HG03280 (cell line): ENCODE results near the gene MTPN.

Source experiments
- ATAC-seq: cut with Tn5 transposase; IDR thresholded peaks from one replicate; pipeline ENCODE4 v1.9.1; 2021; ENCODE audit warnings: mild to moderate bottlenecking, moderate library complexity; ENCODE audit not compliant: unreplicated experiment

Gene MTPN

DNA sequence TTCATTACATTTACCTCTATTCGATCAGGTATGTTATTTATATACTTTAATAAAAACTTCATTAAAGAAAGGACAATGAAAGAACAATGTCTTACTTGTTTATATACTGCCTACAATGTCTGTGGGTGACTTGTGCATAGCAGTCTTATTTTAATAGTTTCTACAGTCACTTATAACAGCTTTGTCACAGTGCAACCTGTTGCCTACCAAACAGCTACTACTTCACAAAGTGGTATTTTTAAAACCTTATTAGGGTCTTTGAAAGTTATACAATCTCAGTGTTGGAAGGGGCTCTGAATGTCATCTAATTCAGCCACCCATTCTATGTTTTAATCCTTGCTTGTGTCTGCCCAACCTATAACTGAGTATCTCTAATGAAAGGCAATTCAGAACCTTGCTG, 19.0 kb downstream of the MTPN start:
- no peak for ATAC-seq

DNA sequence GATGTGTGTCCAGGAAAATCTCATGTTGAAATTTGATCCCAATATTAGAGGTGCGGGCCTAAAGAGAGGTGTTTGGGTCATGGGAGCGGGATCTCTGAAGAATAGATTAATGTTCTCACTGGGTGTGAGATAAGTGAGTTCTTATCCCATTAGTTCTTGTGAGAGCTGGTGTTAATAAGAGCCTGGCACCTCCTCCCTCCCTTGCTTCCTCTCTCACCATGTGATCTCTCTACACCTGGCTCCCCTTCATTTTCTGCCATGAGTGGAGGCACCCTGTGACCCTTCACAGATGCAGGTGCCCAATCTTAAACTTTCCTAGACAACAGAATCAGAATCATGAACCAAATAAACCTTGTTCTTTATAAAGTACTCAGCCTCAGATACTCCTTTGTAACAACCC, 19.5 kb downstream of the MTPN start:
- no peak for ATAC-seq

DNA sequence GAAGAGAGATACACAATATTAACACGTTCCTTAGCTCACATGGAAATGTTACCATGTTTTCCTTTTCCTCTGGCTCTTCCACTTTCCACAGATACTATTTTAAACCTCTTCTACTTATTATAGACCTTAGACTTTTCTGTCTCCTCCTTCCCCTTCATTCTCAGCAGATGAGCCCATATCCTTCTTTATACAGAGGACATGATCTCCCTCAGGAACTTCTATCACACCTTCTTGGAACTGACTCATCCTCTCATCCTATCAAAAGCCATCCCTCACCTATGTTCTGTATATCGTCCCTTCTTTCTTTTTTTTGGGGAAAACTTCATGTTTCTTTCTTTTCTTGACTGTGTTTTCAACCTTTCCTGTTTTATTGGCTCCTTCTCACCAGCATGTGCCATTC, 20.8 kb downstream of the MTPN start:
- no peak for ATAC-seq

DNA sequence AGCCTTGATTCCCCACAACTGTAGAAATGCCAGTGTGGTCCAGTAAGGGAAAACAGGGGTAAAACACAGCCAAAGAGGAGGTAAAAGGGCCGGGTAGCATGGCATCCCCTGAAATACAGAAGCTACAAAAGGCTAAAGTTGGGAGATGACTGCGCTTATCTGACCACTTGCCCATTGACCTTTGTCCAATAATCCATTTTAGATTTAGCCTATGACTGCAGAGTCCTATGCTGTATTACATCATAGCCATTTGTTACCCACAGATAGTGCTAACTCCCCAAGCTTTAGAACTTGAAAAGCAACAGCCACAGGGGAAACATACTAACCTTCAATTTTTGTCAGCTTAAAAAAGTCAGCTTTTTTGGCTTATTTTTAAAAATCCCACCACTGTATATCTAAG, 26.2 kb downstream of the MTPN start:
- ATAC-seq = no peak

DNA sequence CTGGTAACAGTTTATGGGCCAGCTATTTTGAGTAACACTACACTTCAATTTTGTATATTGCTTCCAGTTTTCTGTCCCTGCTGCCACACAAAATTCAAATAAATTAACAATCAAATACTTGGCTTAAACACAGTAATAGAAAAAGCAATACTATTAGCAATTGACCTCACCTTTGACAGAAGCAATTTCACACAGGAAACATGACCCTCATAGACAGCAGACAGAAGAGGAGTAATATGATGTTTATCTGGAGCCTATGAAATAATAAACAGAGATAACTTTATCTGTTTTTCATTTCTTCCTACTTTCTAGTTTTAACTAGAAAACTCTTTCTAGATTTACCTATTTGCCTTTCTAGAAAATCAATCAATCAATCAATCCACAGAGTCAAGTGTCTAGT, 26.7 kb downstream of the MTPN start:
- no peak for ATAC-seq

DNA sequence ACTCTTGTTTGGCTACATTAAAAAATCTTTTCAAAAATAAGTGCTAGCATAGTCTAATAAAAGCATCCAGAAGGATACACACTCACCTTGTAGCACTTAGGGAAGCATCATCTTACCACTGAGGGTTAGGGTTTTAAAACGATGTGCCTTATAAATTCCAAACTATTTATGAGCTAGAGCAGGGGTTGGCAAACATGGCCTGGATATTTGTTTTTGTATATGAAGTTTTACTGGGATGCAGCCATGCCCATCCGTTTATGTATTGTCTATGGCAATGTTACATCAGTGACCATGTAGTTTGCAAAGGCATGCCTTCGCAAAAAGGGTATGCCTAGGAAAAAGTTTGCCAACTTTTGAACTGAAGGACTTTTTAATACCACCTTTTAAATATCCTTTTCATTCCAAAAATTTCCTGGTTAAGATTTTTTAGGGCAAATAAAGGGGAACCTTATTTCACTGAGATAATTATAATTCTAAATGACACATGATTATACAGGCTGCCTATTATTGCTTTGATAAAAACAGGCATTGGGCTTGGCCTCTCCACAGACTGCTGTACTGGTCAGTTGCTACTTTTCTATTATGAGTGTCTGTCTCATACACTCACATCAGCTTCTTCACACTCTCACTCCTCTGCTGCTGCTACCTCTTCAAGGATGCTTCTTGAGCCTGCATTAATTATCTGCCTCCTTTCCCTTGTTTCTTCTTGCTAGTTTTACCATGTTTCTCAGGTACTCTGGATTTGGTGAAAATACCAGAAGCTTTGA, 30.7 kb downstream of the MTPN start:
- no peak for ATAC-seq

DNA sequence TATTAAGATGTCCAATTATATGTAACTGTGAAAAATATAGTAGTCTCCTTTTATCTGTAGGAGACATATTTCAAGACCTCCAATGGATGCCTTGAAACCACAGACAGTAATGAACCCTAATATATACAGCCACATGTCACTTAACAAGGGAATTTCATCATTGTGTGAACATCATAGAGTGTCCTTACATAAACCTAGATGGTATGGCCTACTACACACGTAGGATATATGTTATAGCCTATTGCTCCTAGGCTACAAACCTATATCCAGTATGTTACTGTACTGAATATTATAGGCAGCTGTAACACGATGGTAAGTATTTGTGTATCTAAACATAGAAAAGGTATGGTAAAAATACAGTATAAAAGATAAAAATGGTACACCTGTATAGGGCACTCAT, 32.4 kb downstream of the MTPN start:
- ATAC-seq = no peak

DNA sequence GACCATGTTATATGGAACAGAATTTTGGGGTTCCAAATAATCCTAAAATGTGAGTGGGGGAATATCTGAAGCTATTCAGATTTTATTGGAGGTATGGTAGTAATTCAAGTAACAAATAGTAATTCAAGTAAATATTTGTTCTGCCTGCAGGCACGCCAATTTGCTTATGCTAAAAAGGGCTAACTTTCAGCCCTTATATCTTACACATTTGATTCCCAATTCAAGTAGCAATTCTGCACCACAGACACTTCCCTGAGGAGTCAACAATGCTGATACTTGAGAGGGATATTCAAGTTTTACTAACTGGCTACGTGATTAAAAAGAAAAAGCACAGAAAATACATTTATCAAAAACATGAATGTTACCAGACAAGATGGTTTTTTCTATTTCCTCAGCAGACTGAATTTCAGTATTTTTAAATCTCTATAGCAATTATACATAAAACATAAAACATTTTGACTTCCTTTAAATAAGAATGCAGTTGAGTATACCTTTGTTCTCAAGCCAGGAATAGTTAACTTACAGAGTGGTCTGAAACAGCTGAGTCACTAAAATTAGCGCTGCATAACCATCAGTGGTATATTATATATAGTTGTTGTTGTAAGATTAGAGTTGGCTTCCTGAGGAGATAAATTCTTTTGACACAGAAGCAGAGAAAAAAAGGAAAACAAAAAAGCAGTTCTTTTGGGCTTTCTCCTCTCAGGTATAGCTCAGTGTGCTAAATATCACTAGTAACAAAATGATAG, 33.9 kb downstream of the MTPN start:
- ATAC-seq = no peak

DNA sequence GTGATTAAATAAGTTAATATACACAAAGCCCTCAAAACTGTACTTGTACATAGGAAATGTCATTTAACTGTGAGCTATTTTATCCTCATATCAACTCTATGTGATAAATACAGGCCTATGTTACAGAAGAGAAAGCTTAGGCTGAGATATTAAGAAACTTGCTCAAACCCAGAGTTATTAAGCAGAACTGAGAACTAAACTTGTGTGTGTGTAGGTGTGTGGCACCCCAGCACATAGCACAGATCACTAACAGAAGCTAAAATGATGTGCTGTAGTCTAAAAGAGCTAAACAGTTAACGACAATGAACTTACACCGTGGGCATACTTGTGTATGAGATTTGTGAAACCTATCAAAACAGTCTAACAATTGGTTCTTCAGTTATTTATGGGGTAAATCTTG, 34.5 kb downstream of the MTPN start:
- peak; percentile 73 for ATAC-seq

DNA sequence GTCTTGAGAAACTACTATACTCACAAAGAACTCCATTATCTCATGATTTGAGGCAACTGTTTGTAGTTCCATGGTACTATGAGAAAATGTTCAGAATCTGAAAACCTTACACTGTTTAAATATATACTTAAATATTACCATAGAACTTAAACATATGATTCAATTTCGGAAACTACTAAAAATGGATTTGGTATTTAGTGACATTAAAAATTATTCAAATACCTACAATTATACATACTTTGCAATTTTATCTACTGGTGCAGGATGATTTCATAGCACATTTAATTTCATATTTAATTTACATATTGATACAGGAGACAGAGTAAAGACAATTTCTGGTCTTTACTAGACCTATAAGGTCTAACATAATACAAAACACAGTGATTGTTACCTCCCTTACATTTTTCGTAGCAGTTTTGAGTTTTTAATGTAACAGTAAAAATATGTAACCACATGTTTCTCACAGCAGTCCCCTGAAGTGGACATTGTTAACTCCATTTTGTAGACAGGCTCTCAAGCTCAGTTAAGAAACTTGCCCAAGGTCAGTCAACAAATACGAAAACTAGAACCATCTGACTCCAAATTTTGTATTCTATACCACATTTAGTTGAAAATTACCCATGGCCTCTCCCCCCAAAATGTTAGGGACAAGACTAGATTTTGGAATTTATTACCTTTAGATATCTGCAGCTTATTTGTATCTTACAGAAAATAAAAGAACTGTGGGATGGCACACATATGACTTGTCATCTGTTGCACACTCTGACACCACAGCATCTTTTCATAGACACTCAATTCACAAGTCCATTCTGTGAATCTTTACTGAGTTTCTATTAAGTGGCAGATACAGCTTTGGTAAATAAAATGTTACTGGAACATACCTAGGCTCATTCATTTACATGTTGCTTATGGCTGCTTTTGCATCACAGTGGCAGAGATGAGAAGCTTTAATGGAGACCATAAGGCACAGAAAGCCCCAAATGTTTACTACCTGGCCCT, 36.8 kb downstream of the MTPN start:
- no peak for ATAC-seq

DNA sequence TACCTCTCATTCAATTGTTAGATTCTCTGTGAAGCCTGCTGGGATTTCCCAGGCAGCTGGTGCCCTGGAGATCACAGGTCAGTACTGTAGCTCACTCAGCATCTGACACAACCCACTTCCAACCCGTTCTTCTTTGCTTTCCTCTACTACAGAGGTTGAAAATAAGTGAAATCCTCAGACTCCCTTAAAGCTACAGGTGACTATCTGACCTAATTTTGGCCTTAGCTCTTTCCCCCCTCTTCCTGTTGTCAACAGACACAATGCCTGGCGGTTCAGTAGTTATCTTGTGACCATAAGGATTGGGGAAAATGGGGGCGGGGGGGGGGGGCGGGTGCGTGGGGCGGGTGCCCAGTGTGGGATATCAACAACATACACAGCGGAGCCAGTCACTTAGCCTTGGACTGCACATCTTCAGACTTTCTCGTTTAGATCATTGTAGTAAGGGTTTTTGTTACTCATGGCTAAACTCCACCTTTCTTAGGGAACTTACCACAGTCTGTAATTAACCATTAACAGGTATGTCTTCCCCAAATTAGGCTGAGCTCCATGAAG, 37.8 kb downstream of the MTPN start:
- no peak for ATAC-seq

DNA sequence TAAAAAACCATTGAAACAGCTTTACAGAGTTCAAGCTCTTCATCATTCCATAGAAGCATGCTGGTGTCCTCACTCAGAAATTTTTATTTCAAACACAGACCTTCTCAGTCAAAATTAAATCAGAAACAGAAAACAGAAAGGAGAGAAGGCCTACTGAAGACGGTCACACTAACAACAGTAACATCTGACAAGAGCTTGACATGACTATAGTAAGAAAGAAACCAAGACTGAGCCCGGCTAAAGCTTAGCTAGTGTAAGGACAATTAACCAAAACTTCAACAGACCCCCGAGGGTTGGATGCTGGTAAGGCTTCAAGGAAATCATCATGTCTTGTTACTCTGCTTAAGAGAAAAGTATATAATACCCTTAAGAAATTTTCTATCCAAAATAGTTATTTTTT, 38.6 kb downstream of the MTPN start:
- peak; percentile 73 for ATAC-seq

DNA sequence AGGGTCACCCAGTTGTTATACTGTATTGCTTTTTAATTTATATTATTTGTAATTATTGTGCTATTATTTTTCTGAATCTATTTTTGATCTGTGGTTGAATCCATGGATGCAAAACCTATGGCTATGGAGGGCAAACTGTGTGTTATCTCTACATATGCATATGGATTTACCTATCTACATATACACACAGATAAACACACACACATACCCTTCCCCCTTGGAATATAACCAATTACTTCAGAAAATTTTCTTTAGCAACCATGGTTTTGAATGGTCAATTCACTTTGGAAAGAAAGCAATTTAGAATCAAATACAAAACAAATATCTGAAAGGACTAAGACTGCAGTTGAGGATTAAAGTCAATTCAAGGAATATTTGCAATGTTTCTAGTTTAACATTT, 39.1 kb downstream of the MTPN start:
- ATAC-seq = no peak

DNA sequence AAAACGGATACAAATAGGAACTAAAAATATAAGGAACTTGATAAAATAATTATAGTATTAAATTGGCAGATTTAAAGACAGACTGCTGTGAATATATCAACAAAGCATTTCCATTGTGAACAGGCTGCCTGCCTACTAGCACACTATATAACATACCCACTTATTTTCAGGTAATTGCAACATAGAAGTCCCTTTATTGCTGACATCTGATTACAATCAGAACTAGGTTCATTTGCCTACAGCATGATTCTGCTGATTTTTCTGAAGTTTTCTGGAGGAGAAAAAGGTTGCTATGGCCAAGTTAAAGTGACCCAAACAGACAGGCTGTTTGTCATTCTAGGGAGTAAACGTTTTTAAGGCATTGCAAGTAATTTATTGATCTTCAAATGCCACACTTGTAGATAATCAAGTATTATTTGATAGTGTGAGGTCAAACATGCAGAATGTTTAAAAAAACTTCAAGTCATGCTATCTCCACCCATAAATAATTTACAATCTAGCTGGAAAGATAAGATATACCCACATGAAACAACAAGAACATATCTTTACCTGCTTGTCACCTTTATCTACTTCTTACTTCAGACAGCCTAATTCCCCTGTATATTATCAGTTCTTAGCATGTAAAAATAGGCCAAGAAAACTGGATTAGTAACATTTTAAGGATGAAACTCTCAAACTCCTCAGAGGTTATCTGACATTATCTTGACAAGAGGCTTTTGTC, 40.5 kb downstream of the MTPN start:
- no peak for ATAC-seq

DNA sequence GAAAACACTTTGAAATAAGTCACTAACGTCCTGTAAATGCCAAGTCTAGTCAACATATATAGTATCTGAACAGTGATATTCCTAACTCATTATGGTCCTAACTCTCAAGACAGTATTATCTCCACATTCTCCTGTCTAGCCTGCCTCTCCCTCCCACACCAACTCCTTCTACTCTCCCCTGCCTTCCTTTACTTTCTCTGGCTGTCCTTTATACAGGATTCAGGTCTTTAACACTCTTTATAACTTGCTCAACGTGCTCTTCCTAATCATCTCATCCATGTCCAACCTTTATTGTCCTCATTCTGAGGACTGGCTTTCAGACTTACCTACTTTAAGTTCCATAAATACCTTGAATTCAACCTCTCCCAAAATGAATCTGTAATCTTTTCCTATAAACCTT, 42.5 kb downstream of the MTPN start:
- no peak for ATAC-seq

DNA sequence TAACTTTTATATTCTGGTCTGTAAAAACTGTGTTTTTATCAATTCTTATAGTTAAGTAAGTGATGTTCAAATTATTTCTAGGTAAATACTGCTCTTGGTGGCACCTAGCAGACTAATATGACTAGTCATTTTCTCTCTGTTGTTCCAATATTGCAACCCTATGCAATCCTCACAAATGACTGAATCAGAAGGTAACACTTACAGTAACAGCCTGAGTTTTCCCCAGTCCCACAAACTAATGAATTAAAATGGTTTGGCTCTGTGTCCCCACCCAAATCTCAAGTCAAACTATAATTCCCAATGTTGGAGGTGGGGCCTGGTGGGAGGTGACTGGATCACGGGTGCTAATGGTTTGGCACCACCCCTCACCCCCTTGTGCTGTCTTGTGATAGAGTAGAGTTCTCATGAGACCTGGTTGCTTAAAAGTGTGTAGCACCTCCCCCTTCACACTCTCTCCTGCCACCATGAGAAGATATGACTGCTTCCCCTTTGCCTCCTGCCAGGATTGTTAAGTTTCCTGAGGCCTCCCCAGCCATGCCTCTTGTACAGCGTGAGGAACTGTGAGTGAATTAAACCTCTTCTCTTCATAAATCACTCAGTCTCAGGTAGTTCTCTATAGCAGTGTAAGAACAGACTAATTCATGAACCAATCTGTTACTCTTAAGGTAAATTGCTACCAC, 43.5 kb downstream of the MTPN start:
- no peak for ATAC-seq

DNA sequence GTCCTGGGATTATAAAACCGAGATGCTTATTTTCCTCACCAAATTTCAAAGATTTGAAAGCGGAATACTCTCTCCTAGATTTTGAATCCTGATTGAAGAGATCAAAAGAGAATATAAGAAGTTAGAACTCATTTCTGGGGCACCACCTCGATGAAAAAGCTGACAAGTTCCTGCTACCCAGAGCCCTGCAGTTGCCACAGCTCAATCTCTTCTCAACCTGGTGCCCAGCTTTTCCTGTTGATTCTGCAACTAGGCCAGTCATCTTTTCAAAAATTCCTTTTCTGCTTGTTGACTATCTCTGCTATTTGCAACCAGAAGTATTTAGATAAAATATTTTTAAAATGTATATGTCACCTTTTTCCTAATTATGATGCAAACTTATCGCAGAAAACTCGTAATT, 45.0 kb downstream of the MTPN start:
- no peak for ATAC-seq

DNA sequence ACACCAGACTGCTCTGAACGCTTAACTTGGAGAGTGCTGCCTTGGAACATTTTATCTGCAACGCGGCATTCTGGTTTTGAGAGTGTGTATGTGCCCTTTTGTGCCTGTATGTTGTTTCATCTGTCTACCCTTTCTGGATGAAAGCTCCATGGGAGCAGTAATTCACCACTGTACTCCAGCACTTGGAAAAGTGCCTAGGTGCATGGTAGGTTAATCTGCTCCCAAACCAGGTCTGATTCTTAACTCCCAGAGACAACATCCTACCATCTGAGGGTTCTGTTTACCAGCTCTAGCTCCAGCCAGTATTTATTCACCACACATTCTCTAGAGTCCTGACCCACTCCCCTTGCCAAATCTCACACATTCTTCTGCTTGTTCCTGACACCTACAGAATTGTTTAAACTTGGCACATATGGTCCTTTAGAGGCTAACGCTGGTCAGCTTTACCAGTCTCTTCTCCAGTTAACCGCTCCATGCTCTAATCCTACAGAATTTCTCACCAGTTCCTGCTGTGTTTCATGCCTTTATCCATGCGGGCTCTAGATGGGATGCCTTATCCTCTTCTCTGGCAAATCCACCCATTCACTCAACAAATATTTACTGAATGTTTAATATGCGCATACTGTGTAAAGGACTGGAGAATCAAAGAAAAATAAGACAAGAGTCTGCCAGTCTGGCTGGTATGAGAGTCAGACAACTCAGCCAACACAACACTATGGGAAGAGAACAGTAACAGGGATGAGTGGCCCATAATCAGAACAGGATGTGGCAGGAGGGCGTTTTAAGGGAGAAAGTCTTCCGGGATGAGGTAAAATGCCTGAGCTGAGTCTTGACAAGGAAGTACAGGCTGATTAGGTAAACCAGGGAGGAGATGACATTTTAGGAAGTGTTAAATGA, 46.3 kb downstream of the MTPN start:
- no peak for ATAC-seq

DNA sequence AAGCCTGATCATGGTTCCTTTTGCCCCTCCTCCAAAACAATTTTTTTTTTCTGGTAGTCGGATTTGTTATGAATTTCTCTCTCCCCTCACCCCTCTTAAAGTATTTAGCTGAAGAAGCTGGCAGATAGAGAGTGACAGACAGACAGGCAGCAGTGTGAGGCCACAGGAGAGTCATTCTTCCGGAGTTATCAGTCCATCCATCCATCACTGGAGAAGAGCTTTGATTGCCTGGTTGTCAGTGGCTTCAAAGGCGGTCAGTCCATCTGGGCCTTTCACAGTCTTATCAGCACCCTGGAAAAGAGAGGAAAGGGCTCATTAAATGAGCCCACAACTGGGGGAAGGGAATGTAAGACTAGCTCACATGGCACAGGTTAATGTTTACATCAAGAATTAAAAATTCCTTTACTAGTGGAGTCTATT, 47.4 kb downstream of the MTPN start:
- ATAC-seq = no peak
